ENCODE measurements around the gene CHMP6. TPM values are rescaled to one million over a fixed set of nuclear protein-coding genes. Genes with fewer than 3 reads are reported as not detected.

CHMP6 gene
- 8.0 and 19.7 TPM in 2 replicates for total RNA-seq (2014; rRNA removed; shearing (Covaris generic))

DNA sequence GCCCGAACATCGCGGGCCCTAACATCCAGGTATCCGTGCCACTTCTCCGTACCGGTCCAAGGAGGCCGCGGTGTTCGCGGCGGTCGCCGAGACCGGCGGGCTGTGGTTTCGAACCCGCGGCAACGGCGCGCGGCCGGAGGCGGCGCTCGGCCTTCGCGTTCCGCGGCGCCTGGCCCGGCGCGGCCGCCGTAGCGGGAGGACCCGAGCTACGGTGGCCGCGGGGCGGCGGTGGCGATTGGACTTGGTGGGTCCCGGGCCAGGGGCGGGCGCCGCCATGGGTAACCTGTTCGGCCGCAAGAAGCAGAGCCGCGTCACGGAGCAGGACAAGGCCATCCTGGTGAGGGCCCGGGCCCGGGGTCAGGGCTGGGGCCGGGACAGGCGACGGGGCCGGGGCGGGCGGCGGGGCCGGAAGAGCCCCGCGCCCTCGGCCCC is at the start of gene CHMP6:
TSS of gene CHMP6 (plus strand) at position 197 of the 432 bp plus-strand sequence. CDS start at position 275, 78 bp downstream.
- peak; percentile 67 for DNase-seq (ENCODE audit: low read depth)

DNA sequence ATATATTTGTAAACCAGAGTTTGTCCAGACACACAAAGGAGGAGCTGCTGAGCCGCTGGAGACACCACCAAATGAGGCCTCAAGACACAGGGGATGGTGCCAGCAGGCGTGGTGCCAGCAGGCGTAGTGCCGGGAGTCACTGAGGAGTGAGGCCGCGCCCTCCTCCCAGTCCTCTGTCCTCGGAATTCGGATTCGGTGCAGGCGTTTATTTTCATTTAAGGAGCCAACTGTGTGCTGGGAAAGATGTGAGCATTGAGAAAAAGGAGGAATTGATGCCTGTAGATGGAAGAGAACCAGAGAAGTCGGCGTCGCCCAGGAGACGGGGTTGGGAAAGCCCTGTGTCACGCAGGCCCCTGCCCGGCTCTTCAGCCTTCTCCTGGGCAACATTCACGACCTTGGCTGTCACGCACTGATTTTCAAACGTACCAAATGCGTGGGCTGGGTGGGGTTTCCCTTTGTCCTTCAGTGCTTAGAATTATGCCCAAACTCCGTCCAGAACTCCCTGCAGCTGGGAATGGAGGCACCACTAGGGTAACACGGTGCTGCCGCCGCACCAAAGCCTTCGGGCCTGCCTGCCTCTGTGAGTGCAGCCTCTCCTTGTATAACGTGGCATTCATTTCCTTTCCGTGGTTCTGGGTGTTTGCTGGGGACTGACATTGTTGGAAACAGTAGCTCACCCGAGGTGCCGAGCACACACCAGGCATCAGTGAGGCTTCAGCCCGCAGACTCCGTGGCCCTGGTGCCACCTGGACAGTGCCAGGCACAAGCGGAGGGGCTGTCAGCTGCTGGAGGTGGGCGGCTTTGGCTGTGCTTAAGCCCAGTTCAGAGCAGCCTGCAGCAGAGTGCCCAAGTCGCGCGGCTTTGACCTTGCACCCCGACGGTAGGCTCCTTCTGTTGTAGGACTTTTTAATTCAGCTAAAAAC is 49.0 kb upstream of the CHMP6 start:
- DNase-seq (ENCODE audit: low read depth): no peak

DNA sequence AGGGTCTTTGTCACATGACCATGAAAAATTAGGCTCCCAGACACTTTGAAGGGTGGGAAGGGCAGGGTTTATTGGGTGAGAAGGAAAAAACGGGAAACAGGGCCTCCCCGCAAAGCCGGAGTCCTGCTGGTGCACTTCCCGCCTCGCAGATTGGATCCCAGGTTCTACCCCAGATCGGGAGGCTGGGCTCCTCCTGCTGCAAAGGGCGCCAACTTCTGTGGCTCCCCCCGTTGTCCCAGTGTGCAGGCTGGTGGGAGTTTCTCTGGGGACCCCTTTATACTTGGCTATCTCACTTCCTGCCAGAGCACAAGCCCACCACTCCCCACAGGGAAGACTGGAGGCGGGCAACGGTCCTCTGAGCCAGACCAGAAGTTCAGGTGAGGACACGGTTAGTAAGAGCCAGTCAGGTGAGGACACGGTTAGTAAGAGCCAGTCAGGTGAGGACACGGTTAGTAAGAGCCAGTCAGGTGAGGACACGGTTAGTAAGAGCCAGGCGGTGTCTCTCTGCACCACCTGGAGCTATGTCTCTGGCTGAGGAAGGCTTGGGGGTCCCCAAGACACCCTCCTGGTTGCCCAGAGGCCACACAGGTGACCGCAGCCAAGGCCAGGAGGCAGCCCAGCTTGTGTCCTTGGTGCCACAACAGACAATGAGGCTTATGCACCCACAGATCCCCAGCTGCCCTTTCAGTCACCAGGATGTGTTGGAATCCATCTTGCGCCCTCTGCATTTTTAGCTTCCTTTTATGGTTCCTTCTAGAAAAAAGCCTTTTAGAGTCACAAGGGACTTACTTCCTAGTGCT is 48.1 kb upstream of the CHMP6 start:
- DNase-seq (ENCODE audit: low read depth): no peak

DNA sequence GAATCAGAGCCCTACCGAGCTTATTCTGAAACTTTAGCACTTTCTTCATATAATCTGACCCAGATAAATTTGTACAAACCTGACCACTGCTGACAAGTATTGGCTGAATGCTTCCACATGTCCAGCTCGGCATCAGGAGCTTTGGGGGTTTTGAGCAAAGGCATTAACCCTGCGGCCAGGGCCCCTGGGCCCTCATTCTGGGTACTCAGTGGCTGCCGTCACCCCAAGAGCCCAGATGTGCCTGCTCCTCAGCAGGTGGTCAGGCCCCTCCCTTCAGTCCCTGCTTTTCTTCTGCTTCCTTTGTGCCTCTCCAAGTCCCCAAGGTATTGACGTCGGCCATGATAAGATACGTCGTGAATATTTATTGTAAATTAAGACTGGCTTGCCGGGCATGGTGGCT is 47.3 kb upstream of the CHMP6 start:
- no peak for DNase-seq (ENCODE audit: low read depth)

DNA sequence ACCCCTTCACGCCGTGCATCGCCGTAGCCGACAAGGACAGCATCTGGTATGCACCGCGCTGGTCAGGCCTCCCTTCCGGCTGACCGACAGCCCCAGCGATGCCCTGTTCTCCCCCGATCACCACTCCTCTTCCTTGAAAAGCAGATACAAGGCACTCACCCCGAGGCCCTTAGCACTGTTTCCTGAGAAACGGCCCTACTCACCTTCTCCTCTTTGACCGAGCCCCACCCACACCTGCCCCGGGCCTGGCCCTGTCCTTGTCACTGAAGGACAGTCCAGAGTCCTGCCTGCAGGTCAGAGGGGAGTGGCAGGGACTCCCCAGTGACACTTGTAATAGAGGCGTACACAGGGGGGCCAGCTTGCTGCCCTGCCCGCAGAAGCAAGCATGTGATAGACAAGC is 45.9 kb upstream of the CHMP6 start:
- DNase-seq (ENCODE audit: low read depth): no peak

DNA sequence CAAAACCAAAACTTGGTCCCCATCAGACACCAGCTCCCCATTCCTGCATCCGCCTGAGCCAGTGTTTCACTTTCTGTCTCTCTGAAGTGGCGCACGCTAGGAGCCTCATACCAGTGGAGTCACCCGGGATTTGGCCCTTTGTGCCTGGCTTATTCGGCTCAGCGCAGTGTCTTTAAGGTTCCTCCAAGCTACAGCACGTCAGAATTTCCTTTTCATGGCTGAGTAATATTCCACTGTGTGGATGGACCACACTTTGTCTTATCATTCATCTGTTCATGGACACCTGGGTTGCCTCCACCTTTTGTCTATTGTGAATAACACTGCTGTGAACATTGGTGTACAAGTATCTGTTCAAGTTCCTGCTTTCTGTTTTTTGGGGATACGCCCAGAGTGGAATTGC is 45.2 kb upstream of the CHMP6 start:
- DNase-seq (ENCODE audit: low read depth): no peak

DNA sequence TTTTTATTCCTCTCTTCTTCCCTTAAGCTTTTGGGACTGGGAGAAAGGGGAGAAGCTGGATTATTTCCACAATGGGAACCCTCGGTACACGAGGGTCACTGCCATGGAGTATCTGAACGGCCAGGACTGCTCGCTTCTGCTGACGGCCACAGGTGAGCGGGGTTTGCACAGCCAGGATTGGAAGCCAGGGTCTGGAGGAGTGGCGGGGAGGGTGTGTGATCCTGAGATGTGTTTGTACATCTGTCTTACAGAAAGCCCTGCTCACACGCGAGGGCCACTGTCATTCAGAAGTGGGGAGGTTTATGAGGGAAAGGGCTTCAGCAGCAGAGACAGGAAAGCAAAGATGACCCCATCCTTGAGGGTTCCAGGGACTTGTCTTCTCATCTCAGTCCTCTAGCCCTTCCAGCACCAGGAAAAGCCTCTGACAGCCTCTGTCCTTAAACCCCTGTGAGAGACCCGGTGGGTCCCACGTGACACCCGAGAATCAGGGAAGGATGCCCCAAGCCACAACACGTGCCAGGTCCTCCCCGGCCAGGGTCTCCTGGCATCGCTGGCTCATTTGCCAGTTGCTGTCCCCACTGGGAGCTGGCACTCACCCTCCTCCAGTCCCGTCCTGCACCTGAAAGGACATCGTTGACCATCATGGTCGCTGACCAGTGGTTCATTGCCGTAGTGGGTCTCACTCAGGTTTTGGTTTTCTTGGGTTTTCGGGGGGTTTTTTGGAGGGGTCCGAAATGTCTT is 44.3 kb upstream of the CHMP6 start:
- no peak for DNase-seq (ENCODE audit: low read depth)

DNA sequence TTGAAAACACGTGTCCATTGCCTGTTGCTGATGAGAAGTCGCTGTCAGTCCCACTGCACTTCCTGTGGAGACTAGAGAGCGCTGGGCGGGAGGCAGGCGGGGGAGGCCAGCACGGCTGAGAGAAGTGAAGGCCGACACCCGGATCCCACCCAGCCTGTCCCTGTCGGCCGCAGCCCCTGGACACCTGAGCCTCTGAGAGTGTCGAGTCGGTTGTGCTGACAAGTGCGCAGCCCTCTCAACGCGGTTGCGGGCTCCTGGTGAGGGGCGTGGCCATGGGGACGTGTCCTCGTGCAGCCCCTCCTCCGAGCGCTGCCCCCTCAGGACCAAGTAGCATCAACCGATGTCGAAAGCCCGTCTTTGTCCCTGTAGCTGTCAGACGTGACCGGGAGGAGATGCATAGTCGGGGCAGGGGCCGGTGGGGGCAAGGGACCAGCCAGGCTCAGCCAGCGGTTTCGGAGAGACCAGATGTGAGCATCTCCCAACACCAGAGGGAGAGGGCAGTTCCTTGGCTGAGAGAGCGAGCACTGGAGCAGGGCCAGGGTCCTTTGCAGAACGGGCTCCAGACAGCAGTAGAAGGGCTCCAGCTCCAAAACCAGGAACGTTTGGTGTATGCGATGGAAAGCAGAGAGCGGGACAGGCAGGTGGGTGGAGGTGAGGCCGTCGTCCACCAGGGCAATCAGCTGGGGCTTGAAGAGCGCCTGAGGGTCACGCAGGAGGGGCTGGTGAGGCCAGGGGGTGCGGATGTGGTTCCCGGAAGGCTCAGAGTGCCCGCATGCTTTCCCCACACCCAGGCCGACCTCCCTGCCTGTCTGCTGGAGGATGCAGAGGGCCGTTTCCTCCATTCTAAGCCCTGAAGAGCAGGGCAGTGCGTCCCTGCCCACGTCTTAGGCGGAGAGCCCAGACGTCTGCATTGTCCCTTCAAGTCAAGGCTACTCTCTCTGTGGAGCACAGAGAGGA is 43.3 kb upstream of the CHMP6 start:
- DNase-seq (ENCODE audit: low read depth): no peak

DNA sequence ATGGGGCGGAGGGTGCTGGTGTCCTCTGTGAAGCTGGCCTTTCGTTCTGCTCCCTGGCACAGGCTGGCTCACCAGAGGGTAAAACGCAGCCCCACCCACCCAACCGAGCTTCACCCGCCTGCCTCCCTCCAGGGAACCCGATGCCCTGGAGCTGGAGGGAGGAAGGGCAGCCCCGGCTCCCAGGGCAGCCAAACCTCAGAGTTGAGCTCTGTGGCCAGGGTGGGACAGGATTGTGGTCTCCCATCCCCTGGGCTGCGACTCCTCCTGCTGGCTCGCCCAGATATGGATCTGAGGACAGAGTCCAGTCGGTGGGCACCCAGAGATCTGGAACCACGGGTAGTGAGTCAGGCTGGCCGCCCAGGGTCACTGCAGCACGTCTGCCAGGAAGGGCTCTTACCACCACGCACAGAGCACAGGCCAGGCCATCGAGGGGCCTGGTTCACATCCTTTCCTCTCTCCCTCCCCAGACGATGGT is 42.6 kb upstream of the CHMP6 start:
- DNase-seq (ENCODE audit: low read depth): no peak

DNA sequence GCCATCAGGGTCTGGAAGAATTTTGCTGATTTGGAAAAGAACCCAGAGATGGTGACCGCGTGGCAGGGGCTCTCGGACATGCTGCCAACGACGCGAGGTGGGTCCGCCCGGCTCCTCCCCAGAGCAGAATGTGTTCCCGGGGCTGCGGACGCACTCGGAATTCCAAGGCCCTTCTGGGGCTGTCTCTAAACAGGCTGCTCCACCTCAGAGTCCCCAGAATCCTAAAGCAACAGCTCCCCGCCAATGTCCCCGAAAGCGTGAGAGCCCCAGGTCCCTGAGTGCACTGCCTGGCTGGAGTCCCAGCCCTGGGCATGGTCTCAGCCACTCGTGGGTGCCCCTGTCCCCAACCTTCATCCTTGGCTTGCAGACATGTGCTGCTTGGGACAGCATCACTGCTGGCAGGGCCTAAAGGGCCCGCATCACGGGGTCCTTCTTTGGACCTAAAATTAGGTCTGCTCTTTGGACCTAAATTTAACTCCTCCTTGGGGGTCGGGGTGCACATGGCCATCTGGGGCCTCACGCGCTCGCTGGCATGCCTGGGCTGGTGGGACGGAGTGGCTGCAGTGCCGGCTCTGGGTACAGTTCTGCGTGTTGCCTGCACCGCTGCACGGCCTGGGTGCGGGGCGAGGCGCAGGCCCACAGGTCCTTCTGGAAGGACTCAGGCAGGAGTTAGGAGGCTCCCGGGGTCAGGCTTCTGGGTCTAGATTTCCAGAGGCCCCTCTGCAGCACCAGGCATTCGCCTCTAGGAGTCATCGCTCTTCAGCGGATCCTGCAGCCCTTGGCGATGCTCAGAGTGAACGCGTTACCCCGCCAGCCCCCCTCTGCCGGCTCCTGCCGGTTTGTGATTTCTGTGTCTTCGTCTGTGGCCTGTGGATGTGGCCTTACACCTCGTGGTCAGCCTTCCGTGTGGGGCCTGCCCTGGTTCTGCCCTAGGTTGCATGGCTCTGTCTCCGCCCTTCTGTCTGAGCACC is 41.9 kb upstream of the CHMP6 start:
- no peak for DNase-seq (ENCODE audit: low read depth)

DNA sequence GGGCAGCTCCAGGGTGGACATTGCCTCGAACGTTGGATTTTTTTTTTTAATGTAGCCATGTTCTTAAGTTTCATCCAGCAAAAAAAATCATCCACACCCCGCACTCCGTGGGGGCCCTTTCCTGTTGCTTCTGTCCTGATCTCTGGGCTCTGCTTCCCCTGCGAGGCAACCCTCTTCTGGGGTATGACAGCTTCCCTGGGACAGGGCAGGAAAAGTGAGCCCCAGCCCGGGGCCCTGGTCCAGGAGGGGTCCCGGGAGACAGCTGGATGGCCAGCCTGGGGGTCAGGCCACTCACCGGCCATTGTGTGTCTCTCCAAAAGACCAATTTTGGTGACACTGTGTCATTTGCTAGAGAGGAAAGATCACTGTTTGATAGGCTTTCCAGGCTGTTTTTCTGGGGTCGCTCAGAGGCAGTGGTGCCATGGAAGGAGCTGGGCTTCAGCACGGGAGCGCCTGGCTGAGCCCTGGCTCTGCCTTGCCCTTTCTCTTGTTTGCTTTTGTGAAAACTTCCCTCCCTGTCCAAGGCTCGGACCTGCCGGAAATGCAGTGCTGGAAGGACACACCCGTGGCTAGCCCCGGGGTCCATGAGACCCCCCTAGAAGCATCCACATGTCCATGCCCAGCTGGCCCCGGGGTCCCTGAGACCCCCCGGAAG is 41.0 kb upstream of the CHMP6 start:
- no peak for DNase-seq (ENCODE audit: low read depth)

DNA sequence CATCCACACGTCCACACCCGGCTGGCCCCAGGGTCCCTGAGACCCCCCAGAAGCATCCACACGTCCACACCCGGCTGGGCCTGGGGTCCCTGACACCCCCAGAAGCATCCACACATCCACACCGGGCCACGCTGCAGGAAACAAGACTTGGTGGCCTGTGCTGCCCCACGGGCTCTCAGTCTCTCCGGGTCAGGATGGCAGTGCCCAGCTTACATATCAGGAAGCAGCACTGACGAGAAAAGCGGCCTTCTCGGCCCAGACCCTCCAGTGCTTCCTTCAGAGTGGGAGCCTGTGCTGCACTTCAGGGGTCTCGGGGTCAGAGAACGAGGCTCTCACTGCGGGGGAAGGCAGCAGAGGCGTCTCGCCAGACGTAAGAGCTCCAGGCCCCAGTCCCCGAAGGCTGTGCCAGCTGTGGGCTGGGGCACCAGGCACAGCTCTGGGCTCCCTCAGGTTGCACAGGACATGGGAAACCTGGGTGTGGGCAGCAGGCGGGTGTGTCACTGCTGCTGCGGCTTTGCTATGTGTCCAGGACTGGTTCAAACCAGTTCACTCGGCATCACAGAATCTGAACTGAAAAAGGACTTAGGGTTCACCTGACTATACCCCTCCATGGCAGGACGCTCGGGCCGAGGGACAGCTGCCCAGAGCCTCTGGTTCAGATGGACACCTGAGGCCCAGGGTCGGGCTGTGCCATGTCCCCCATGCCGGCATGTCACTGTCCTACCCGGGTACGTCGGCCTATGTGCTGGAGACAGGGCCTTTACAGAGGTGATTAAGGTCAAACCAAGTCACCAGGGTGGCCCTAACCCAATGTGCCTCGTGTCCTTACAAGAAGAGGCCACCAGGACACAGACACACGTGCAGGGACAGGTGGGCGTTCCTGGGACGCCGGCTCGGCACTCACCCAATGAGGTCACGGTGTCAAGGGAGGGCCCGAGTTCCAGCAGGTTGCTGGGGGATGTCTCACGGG is 40.2 kb upstream of the CHMP6 start:
- DNase-seq (ENCODE audit: low read depth): no peak

DNA sequence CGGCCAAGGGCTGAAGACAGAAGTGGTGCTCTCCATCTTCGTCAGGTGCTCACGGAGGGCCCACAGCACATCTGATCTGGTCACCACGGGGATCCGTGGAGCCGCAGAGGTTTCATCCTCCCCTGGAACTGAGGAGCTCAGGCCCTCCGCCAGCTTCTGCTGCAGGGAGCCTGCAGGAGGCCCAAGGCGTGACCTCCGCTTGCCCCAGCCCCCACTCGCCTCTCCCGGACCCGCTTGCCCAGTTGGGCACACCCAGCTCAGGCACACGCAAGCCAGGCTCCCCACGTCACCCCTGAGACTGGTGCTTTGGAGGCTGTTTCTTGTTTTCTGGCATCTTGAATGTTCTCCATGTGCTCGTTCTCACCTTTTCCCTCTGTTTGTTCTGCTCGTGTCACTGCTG is 39.4 kb upstream of the CHMP6 start:
- DNase-seq (ENCODE audit: low read depth): no peak

DNA sequence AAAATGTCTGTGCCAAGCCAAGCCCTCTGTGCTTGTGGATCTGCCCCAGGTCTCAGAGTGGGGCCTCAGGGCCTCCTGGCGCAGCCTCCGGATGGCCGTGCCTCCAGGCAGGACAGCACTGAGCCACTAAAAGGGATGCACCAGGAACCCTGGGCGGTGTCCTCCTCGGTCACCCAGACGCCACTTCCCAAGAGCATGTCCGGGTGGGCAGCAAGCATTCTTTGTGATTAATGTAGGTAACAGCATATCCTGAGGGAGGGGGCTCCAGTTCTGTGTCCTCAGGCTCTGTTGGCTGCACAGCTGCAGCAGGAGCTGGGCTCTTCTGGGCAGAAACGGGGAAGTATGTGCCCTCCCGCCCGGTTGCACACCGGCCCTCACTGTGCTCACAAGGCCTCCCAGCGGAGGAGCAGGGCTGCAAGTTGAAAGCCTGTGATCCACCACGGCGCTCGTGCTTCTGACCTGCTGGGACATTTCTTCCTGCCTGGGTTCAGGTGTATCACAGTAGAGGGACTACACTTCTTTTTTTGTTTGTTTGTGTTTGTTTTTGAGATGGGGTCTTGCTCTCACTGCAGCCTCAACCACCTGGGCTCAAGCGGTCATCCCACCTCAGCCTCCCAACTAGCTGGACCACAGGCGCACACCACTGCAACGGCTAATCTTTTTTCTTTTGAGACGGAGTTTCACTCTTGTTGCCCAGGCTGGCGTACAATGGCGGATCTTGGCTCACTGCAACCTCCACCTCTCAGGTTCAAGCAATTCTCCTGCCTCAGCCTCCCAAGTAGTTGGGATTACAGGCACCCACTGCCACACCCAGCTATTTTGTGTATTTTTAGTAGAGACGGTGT is 37.9 kb upstream of the CHMP6 start:
- DNase-seq (ENCODE audit: low read depth): no peak

DNA sequence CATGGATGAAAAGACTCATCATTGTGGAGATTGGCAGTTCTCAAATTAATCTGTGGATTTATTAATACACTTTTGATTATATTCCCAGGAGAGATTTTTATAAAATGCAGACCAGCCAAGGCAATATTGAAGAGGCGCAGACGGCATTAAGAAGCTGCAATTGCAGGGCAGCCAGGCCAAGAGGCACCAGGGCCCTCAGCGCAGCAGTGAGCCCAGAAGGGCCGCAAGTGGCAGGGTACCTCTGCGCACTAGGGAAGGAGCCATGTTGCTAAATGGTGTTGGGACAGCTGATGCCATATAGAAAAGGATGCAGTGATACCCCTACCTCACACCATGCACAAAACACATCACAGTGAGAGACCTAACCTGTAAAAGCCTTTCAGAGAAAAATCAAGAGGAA is 36.6 kb upstream of the CHMP6 start:
- DNase-seq (ENCODE audit: low read depth): no peak

DNA sequence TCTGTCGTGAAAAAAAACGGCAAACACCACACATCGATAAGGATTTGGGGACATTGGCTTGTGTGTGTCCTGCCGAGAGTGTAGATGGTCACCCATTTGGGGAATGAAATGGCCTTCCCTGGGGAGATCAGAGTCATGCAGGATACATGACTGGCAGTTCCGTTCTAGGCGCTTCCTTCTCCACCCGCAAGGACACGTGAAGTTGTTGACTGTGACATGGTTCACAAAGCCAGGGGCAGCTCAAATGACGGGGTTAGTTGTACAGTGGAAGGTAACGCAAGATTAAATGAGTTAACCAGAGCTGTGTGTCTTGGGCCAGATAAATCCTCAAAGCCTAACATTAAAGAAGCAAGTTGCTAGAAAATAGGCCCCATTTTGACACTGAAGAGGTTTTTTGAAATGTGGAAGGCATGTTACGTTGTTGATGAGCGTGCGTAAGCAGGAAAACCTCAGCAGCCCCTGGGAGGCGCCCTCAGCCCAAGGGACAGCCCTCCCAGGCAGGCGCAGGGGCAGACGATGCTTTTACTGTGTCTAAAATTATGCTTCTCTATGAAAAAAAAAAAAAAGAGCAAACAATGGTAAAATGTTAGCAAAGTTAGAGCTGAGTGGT is 35.9 kb upstream of the CHMP6 start:
- DNase-seq (ENCODE audit: low read depth): no peak
